Activated CD4-positive, alpha-beta T cell treated with anti-CD3 and anti-CD28 coated beads, Interleukin-2, amount 10 ng/mL, durations not matched to agents 7 days and 5 days (primary cell): ENCODE data around the gene SHISAL1. TPM values are rescaled to one million over a fixed set of nuclear protein-coding genes. Genes with fewer than 3 reads are reported as not detected.
A peak's percentile ranks its signal among the peaks of the same experiment; 100 is the strongest.
"Not testable (repeated sequence)": the region's sequence is repeated elsewhere in the genome, so short reads cannot be mapped to it uniquely, and the experiment has no call there.

Experiments used
- CTCF ChIA-PET: fragments of 350-600 bp; sonication (Branson Sonifier 250); formaldehyde crosslinking; loops from one replicate; lab custom pipeline; 2021; ENCODE audit warnings: antibody characterized with exemption; lab: Charles Lee
- POLR2A ChIA-PET: fragments of 350-600 bp; sonication (Branson Sonifier 250); formaldehyde crosslinking; loops from one replicate; lab custom pipeline; 2021; ENCODE audit warnings: antibody characterized with exemption; lab: Charles Lee
- DNase-seq: peaks from one replicate; pipeline ENCODE4 v3.0.0-alpha.2; 2020
- H3K27ac Mint-ChIP-seq: one replicate; pipeline ENCODE4 v1.8.0; 2021; ENCODE audit warnings: mild to moderate bottlenecking, moderate library complexity, mixed read lengths
- H3K27me3 Mint-ChIP-seq: one replicate; pipeline ENCODE4 v1.8.0; 2021; ENCODE audit warnings: mixed read lengths
- H3K36me3 Mint-ChIP-seq: one replicate; pipeline ENCODE4 v1.8.0; 2021; ENCODE audit warnings: low read depth, mixed read lengths
- H3K4me1 Mint-ChIP-seq: one replicate; pipeline ENCODE4 v1.8.0; 2021; ENCODE audit warnings: mixed read lengths
- H3K4me3 Mint-ChIP-seq: one replicate; pipeline ENCODE4 v1.8.0; 2021; ENCODE audit warnings: mild to moderate bottlenecking, moderate library complexity, mixed read lengths
- H3K9me3 Mint-ChIP-seq: one replicate; pipeline ENCODE4 v1.8.0; 2021; ENCODE audit warnings: mixed read lengths
- total RNA-seq, 2 experiments: library from RNA; stranded (reverse); gene quantifications; one replicate each; pipeline ENCODE4 v1.2.3, GENCODE V29; 2021

The SHISAL1 gene
- total RNA-seq, 2 experiments from 2014 or later: not detected

DNA sequence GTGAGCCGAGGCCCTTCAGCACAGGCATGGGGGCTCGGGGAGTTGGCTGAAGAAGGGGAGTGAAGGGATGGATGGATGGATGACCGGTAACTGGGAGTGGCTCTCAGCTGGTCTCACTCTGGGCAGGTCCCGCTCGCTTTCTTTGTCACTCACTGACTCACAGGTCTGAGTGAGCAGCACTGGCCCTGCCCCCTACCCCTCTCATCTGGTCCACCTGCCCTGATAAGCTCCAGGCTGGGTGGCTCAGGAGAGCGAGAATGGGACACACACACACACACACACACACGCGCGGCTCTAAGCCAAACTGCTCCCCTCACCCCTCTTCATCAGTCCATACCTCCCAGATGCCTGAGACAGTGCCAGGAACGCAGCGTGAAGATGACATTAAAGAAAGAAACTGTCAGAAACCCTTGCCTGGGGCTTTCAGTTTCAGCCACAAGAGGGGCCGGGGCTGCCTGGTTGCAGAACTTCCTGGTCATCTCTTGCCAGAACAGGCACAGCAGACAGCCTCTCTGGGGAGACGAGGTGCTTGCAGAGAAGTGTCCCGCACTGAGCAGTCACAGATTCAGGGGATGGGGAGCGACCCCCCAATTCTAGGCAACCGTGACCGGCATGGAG, 16.5 kb upstream of the SHISAL1 start:
- ChIA-PET CTCF (interaction anchor here (0.6 to 1.7 kb wide), 5 partner anchors 15 to 336 kb away, joined by 3 to 4 read pairs (median 3); no protein-coding TSS in a partner anchor), POLR2A (no interaction called here)
- Mint-ChIP-seq H3K27me3 (peaks cover 66% of the 10 kb centered on the region), H3K4me1 (peaks cover 29% of the 10 kb centered on the region), H3K36me3 (no peaks in the 10 kb centered on the region), H3K4me3 (no peak overlapping the region), H3K27ac (no peak overlapping the region), H3K9me3 (no peaks in the 10 kb centered on the region)
- DNase-seq: peak; percentile 41

DNA sequence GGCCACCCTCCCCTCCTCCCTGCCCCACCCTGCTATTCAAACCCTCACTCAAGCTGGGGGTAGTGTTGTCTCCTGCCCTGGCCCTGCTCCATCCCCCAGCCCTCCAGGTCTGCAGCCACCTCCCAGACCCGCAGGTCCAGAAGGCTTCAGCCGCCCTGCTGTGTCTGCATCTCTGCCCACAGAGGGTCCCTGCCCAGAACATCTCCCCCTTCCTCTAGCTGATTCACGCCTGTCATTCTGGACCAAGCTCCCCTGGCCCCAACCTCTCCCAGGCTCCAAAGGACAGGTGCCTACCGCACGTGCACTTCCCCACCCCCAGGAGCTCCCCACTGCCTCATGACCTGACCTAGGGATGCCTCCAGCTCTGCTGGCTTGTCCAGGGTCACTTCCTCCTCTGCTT, 16.0 kb upstream of the SHISAL1 start:
- no peaks in the 10 kb centered on the region for H3K36me3 Mint-ChIP-seq
- CTCF ChIA-PET: interaction anchor here (0.8 to 1.7 kb wide), 4 partner anchors 14 to 336 kb away, joined by 3 to 4 read pairs (median 3); no protein-coding TSS in a partner anchor
- H3K27me3 Mint-ChIP-seq: peaks cover 69% of the 10 kb centered on the region
- H3K4me1 Mint-ChIP-seq: peaks cover 29% of the 10 kb centered on the region
- no peaks in the 10 kb centered on the region for H3K9me3 Mint-ChIP-seq
- POLR2A ChIA-PET: interaction anchor here (0.5 kb wide), 1 partner anchor 297 kb away, joined by 3 read pairs; no protein-coding TSS in a partner anchor
- H3K4me3 Mint-ChIP-seq: no peak overlapping the region
- no peak overlapping the region for H3K27ac Mint-ChIP-seq
- DNase-seq: no peak

DNA sequence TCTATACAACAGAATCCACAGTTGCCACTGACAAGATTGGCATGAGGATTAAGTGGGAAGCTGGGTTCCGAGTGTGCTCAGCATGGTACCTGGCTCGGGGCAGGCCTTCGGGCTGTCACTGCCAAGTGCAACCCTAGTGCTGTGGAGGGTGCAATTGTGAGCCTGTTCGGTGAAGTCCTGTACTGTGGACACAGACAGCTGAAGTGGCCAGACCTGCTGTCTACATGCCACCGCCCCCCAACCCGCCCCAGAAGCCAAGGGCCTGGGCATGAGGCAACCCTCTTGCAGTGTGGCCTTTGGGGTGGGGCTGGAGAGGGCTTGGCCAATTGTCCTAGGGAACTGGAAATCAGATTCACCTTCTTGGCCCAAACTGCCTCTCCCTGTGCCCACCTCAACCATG, 15.6 kb upstream of the SHISAL1 start:
- ChIA-PET POLR2A (interaction anchor here (0.5 kb wide), 1 partner anchor 298 kb away, joined by 3 read pairs; no protein-coding TSS in a partner anchor), CTCF (interaction anchor here (0.8 to 1.7 kb wide), 4 partner anchors 14 to 335 kb away, joined by 3 to 4 read pairs (median 3); no protein-coding TSS in a partner anchor)
- Mint-ChIP-seq H3K27me3 (peaks cover 73% of the 10 kb centered on the region), H3K36me3 (no peaks in the 10 kb centered on the region), H3K9me3 (no peaks in the 10 kb centered on the region), H3K4me3 (no peak overlapping the region), H3K4me1 (peaks cover 29% of the 10 kb centered on the region), H3K27ac (no peak overlapping the region)
- DNase-seq: no peak

GRCh38 chr22:44326491-44326885, 13.7 kb upstream of the SHISAL1 start:
- POLR2A ChIA-PET: no interaction called here
- peaks cover 61% of the 10 kb centered on the region for H3K27me3 Mint-ChIP-seq
- no peak for DNase-seq
- H3K9me3 Mint-ChIP-seq: no peaks in the 10 kb centered on the region
- peak overlapping the region; percentile 24 for H3K4me3 Mint-ChIP-seq
- CTCF ChIA-PET: no interaction called here
- peaks cover 24% of the 10 kb centered on the region for H3K4me1 Mint-ChIP-seq
- no peak overlapping the region for H3K27ac Mint-ChIP-seq
- no peaks in the 10 kb centered on the region for H3K36me3 Mint-ChIP-seq

- Mint-ChIP-seq H3K36me3 (no peaks in the 10 kb centered on the region), H3K4me1 (peaks cover 24% of the 10 kb centered on the region)
Observed at GRCh38 chr22:44325718-44326490, 13.2 kb upstream of the SHISAL1 start.

GRCh38 chr22:44323140-44323790, 10.5 kb upstream of the SHISAL1 start:
- CTCF ChIA-PET, H3K9me3 Mint-ChIP-seq, DNase-seq, POLR2A ChIA-PET, H3K36me3 Mint-ChIP-seq, H3K4me1 Mint-ChIP-seq, H3K4me3 Mint-ChIP-seq: not testable (repeated sequence)
- peaks cover 40% of the 10 kb centered on the region for H3K27me3 Mint-ChIP-seq
- peak overlapping the region; percentile 25 for H3K27ac Mint-ChIP-seq

More at GRCh38 chr22:44325718-44326490, 13.2 kb upstream of the SHISAL1 start:
- no peak overlapping the region for H3K27ac Mint-ChIP-seq
- peak overlapping the region; percentile 24 for H3K4me3 Mint-ChIP-seq
- CTCF ChIA-PET: interaction anchor here (0.6 kb wide), 2 partner anchors 27 to 127 kb away, joined by 3 to 5 read pairs; no protein-coding TSS in a partner anchor
- DNase-seq: no peak
- POLR2A ChIA-PET: no interaction called here
- H3K9me3 Mint-ChIP-seq: no peaks in the 10 kb centered on the region
- H3K27me3 Mint-ChIP-seq: peaks cover 61% of the 10 kb centered on the region

DNA sequence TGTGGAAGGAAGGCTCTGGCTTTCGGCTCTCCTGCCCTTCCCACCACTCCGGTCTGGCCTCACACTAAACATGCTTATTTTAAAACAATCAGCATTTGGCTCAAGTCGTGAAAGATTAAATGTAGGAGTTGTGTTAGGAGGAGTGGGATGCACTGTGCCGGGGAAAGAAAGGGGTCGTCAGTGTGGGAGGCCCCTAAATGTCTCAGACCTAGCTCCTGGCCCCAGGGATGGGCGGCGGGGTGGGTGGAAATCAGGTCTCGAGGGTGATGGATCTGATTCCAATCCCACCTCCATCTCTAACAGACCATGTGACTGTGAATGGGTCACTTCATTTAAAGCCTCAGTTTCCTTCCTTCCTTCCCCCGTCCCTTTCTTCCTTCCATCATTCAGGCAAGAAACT, 6.9 kb upstream of the SHISAL1 start:
- H3K4me1 Mint-ChIP-seq: peaks cover 3% of the 10 kb centered on the region
- H3K36me3 Mint-ChIP-seq: no peaks in the 10 kb centered on the region
- H3K27ac Mint-ChIP-seq: no peak overlapping the region
- H3K9me3 Mint-ChIP-seq: no peaks in the 10 kb centered on the region
- peaks cover 11% of the 10 kb centered on the region for H3K27me3 Mint-ChIP-seq
- no peak for DNase-seq
- CTCF ChIA-PET: no interaction called here
- POLR2A ChIA-PET: no interaction called here
- no peak overlapping the region for H3K4me3 Mint-ChIP-seq

- H3K27ac Mint-ChIP-seq: no peak overlapping the region
- POLR2A ChIA-PET: no interaction called here
- no peaks in the 10 kb centered on the region for H3K9me3 Mint-ChIP-seq
- H3K4me1 Mint-ChIP-seq: peaks cover 10% of the 10 kb centered on the region
- peaks cover 3% of the 10 kb centered on the region for H3K27me3 Mint-ChIP-seq
- no peaks in the 10 kb centered on the region for H3K36me3 Mint-ChIP-seq
- no peak for DNase-seq
- CTCF ChIA-PET: no interaction called here
- no peak overlapping the region for H3K4me3 Mint-ChIP-seq
Observed at GRCh38 chr22:44318751-44319150, 6.0 kb upstream of the SHISAL1 start.

DNA sequence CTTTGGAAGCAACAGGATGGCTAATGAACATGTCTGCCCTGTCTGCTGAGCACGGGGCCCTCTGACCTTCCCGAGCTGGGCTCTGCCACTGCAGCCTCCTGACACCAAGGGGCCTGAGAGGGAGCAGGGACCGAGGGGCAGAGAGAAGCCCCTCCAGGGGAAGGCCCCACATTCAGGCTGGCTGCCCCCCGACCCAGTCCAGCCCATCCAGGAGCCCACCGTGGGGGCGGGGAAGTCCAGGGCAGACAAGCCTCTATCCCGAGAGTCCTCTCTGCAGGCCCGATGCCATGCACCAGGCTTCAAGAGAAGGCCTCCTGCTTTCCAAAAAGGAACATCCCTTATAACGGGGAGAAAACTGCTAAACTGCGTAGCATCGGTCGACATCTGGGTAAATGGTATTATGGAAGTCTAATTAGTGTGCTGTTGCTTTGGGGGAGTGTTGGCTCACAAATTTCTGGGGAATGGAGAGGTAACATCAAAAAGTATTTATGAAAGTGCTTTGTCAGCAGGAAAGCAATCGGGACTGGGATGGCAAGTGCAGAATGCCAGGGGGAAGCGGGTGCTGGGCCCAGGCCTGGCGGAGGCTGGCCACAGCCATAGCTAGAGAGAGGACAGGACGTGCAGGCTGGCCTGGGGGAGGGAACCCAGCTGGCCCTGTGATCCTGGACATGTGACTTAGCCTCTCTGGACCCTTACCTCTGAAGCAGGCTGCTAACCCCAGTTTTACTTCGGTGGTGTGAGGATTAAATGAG, 5.3 kb upstream of the SHISAL1 start:
- POLR2A ChIA-PET: no interaction called here

GRCh38 chr22:44317123-44317444, 4.3 kb upstream of the SHISAL1 start:
- Mint-ChIP-seq H3K27me3 (no peaks in the 10 kb centered on the region), H3K36me3 (no peaks in the 10 kb centered on the region), H3K4me3 (no peak overlapping the region), H3K9me3 (no peaks in the 10 kb centered on the region), H3K4me1 (peaks cover 10% of the 10 kb centered on the region), H3K27ac (no peak overlapping the region)
- CTCF ChIA-PET: interaction anchor here (1.2 kb wide), 1 partner anchor 31 kb away, joined by 3 read pairs; no protein-coding TSS in a partner anchor
- DNase-seq: no peak
- POLR2A ChIA-PET: no interaction called here

More for the DNA sequence above, 5.3 kb upstream of the SHISAL1 start:
- H3K36me3 Mint-ChIP-seq: no peaks in the 10 kb centered on the region
- DNase-seq: no peak
- no peak overlapping the region for H3K4me3 Mint-ChIP-seq
- no peaks in the 10 kb centered on the region for H3K9me3 Mint-ChIP-seq
- H3K27me3 Mint-ChIP-seq: no peaks in the 10 kb centered on the region
- CTCF ChIA-PET: no interaction called here
- H3K27ac Mint-ChIP-seq: no peak overlapping the region
- H3K4me1 Mint-ChIP-seq: peaks cover 10% of the 10 kb centered on the region

DNA sequence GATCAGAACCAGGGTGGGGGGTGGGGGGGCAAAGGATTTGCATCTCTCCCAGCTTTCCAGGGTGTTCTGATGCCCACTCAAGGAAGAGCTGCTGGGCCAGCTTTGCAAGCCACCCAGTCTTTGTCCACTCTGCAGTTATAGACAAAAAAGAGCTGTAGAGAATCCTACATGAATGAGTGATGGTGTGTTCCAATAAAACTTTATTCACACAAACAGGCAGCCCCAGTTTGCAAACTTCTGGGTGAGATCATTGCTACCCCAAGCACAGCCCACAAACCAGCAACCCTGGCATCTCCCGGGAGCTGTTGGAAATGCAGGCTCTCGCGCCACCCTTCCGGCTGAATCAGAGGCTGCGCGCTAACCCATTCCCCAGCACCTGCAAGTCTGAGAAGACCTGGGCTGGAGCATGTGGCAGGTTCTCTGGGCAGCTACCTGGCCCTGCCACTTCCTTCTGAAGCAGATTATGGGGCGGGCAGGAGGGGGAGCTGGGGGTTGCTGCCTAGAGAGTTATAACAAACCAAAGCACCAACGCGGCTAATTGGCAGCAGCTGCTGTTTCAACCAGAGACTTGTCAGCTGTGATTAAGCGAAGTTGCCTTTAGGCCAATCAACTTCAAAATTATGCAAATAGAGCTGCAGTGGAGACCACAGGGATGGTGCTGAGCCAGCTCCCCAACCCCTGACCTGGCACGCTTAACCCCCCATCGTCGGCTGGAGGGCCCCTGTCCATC, 3.8 kb upstream of the SHISAL1 start:
- Mint-ChIP-seq H3K27ac (no peak overlapping the region), H3K4me1 (peaks cover 10% of the 10 kb centered on the region), H3K36me3 (no peaks in the 10 kb centered on the region), H3K27me3 (no peaks in the 10 kb centered on the region), H3K9me3 (no peaks in the 10 kb centered on the region), H3K4me3 (no peak overlapping the region)
- POLR2A ChIA-PET: no interaction called here
- CTCF ChIA-PET: interaction anchor here (1.2 kb wide), 1 partner anchor 32 kb away, joined by 3 read pairs; no protein-coding TSS in a partner anchor
- no peak for DNase-seq
